ENCODE results near the gene SLC38A8.

SLC38A8 gene

DNA sequence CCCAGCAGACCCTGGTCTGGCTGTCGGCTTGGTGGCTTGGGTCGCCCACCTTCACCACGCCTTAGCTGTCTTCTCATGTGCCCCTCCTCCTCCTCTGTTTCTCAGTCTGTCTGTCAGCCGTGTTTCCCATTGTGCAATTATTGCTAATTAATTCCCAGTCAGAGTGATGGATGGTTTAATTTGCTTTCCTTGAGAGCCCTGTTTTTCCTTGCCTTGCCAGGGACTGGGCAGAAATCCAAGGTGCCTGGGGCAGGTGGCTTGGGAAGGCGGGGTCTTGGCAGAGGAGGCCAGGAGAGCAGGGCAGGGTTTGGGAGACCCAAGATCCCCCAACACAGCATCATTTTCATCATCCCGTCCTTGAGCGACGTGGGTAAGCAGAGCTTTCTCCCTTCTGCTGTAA is 53.3 kb downstream of the SLC38A8 start:
- ChIA-PET CTCF (no interaction called here), POLR2A (no interaction called here)
- DNase-seq (ENCODE audit: extremely low spot score): no peak
- TF ChIP-seq, protein P1, sequence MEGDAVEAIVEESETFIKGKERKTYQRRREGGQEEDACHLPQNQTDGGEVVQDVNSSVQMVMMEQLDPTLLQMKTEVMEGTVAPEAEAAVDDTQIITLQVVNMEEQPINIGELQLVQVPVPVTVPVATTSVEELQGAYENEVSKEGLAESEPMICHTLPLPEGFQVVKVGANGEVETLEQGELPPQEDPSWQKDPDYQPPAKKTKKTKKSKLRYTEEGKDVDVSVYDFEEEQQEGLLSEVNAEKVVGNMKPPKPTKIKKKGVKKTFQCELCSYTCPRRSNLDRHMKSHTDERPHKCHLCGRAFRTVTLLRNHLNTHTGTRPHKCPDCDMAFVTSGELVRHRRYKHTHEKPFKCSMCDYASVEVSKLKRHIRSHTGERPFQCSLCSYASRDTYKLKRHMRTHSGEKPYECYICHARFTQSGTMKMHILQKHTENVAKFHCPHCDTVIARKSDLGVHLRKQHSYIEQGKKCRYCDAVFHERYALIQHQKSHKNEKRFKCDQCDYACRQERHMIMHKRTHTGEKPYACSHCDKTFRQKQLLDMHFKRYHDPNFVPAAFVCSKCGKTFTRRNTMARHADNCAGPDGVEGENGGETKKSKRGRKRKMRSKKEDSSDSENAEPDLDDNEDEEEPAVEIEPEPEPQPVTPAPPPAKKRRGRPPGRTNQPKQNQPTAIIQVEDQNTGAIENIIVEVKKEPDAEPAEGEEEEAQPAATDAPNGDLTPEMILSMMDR (IDR thresholded peaks at IDR 0.05; ENCODE audit: control extremely low read depth, extremely low read depth, low read depth, missing control alignments): no peak

DNA sequence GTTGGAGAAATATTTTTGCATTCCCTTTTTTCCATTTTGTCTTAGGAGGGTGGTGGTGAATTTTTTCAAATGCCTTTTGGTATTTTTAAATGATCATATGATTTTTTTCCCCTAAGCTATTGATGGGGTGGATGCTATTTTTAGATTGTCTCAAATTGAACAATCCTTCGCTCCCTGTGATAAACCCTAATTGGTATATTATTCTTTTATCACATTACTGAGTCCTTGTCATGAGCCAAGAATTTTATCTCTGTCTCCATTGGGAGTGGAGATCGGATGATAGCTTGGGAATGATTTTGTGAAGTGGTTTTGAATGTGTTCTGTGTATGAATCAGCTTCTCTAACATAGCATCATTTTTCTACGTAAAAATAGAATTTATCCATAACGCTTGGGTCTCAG is 59.1 kb downstream of the SLC38A8 start:
- DNase-seq (ENCODE audit: extremely low spot score): no peak
- TF ChIP-seq, protein P1 (IDR thresholded peaks at IDR 0.05; ENCODE audit: control extremely low read depth, extremely low read depth, low read depth, missing control alignments): no peak
- ChIA-PET CTCF (interaction anchor here (1.0 kb wide), 1 partner anchor 83 kb away, joined by 3 read pairs; no protein-coding TSS in a partner anchor), POLR2A (no interaction called here)

DNA sequence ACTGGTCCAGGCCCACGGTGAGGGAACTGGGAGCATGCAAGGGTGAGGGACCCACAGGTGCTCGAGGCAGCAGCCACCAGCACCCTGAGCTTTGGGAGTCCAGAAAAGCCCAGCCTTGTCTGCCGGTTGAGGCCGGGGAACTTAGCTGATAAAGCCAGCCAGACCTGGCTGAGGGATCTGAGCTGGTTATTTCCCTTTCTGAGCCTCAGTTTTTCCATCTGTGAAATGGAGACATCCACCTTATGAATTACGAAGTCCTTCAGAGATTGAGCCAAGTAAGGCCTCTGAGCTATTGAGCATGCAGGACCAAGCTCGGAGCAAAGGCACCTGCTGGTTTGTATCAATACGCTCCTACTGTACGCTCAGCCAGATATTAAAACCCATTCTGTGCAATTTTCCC is 60.8 kb downstream of the SLC38A8 start:
- TF ChIP-seq, protein P1 (IDR thresholded peaks at IDR 0.05; ENCODE audit: control extremely low read depth, extremely low read depth, low read depth, missing control alignments): no peak
- CTCF ChIA-PET: interaction anchor here (1.0 kb wide), 1 partner anchor 55 kb away, joined by 3 read pairs; no protein-coding TSS in a partner anchor
- POLR2A ChIA-PET: no interaction called here
- DNase-seq (ENCODE audit: extremely low spot score): no peak

DNA sequence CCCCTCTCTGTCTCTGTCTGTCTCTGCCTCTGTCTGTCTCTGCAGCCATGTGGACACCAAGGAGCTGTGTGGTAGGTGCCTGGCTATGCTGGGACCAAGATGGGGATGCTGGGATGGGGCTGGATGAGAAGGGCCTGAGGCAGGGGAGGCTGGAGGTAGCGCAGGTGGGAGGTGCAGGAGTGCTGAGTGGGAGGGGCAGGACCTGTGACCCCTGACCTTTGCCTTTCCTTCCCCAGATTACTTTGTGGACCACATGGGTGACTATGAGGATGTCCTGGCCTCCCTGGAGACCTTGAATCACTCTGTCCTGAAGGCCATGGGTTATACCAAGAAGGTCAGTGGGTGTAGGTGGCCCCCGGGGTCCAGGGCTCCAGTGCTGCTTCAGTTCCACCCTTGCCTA is 61.8 kb downstream of the SLC38A8 start:
- POLR2A ChIA-PET: no interaction called here
- CTCF ChIA-PET: interaction anchor here (1.0 kb wide), 1 partner anchor 54 kb away, joined by 3 read pairs; no protein-coding TSS in a partner anchor
- DNase-seq (ENCODE audit: extremely low spot score): no peak
- TF ChIP-seq, protein P1 (IDR thresholded peaks at IDR 0.05; ENCODE audit: control extremely low read depth, extremely low read depth, low read depth, missing control alignments): no peak

DNA sequence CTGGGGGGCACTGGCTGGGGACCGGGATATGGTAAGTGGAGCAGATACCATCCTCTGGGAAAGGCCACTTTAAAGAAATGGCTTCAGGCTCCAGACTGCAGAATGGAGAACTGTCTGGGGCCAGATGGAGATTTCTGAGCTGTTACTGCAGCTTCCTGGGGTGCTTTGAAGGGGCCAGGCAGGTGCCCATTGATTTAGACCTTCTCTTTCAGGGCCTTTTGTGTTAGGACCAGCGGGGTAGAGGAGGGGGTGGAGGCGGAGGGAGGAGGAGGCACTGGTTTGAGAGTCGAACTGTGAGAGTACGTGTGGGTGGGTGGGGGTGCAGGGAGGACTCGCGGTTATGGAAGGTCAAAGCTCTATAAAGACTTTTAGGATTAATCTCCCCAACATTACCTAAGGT is 63.2 kb downstream of the SLC38A8 start:
- CTCF ChIA-PET: interaction anchor here (1.2 to 2.2 kb wide), 2 partner anchors 22 to 207 kb away, joined by 4 to 6 read pairs; partner anchors contain the start of gene TAF1C
- POLR2A ChIA-PET: no interaction called here
- TF ChIP-seq, protein P1 (IDR thresholded peaks at IDR 0.05; ENCODE audit: control extremely low read depth, extremely low read depth, low read depth, missing control alignments): no peak
- DNase-seq (ENCODE audit: extremely low spot score): no peak

DNA sequence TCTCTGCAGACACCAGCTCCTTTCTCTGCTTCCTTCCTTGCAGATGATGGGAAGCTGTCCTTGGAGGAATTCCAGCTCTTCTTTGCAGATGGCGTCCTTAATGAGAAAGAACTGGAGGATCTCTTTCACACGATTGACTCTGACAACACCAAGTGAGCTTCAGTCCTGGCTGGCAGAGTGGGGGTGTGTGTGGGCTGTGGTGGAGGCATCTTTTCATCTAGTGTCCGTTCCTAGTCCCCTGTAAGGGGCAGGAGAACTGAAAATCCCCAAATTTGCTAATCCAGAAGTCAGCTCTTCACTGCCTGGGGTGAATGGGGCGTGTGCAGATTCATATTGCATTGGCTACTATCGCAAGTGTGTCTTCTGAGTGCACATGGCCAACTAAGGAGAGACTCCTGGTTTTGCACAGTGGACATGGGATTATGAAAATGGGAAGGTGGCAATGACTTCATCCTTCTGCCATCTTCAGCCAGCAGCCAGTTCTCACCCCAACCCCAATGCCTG is 64.1 kb downstream of the SLC38A8 start:
- CTCF ChIA-PET: interaction anchor here (1.0 to 2.2 kb wide), 3 partner anchors 21 to 87 kb away, joined by 3 to 6 read pairs (median 4); no protein-coding TSS in a partner anchor
- DNase-seq (ENCODE audit: extremely low spot score): no peak
- TF ChIP-seq, protein P1 (IDR thresholded peaks at IDR 0.05; ENCODE audit: control extremely low read depth, extremely low read depth, low read depth, missing control alignments): no peak
- POLR2A ChIA-PET: no interaction called here
